Panc1 (cell line): Measurements from ENCODE around the gene HTRA3. TPM values are rescaled to one million over a fixed set of nuclear protein-coding genes. Genes with fewer than 3 reads are reported as not detected.

Experiments
- ATAC-seq: fragments of 200-7000 bp; cut with Tn5 transposase; 2 replicates; pipeline ENCODE4 v1.9.1; 2020; ENCODE audit warnings: mild to moderate bottlenecking, moderate library complexity
- BruUV-seq: library from RNA; stranded (reverse); fragments of 400-500 nt; replicated peaks from 2 replicates; lab custom pipeline; 2021; lab: Mats Ljungman, UMichigan
- CTCF ChIA-PET: fragments of 300-600 bp; sonication (Branson Sonifier 250); formaldehyde crosslinking; loops from one replicate; lab custom pipeline; 2022; ENCODE audit warnings: antibody characterized with exemption; lab: Charles Lee
- POLR2A ChIA-PET: fragments of 300-600 bp; sonication (Branson Sonifier 250); formaldehyde crosslinking; loops from one replicate; lab custom pipeline; 2022; ENCODE audit warnings: antibody characterized with exemption; lab: Charles Lee
- DNase-seq: peaks from one replicate; pipeline ENCODE4 v3.0.0-alpha.2; 2010; ENCODE audit warnings: low read depth, low spot score
- H3K27ac ChIP-seq: 2 replicates; pipeline ENCODE4 v1.5.1; 2011; ENCODE audit warnings: mild to moderate bottlenecking, low read length, inconsistent platforms
- H3K27me3 ChIP-seq: fragments of 200-500 bp; sonication (Bioruptor generic); 2 replicates; pipeline ENCODE4 v1.6.0; 2014; ENCODE audit warnings: low read length, inconsistent platforms; ENCODE audit not compliant: control insufficient read depth, insufficient read depth
- H3K36me3 ChIP-seq: fragments of 200-500 bp; sonication (Bioruptor generic); 2 replicates; pipeline ENCODE4 v1.5.1; 2014; ENCODE audit warnings: inconsistent platforms, mild to moderate bottlenecking, low read length, moderate library complexity; ENCODE audit not compliant: control insufficient read depth, insufficient read depth
- H3K4me1 ChIP-seq: 2 replicates; pipeline ENCODE4 v1.5.1; 2011; ENCODE audit warnings: inconsistent platforms, mild to moderate bottlenecking, low read length, moderate library complexity; ENCODE audit not compliant: control insufficient read depth, insufficient read depth
- H3K4me3 ChIP-seq, 2 experiments: 2 replicates each; pipeline ENCODE4 v1.5.1; 2011 to 2012; ENCODE audit warnings: low read depth in 2 of 2, low read length in 2 of 2, mild to moderate bottlenecking in 2 of 2, inconsistent platforms in 1 of 2, moderate library complexity in 1 of 2
- H3K9me3 ChIP-seq: fragments of 200-500 bp; sonication (Bioruptor generic); 2 replicates; pipeline ENCODE4 v1.5.1; 2014; ENCODE audit warnings: low read depth, mild to moderate bottlenecking, inconsistent platforms, low read length, moderate library complexity; ENCODE audit not compliant: control insufficient read depth, insufficient read depth
- CTCF ChIP-seq: fragments of 450-650 bp; IDR thresholded peaks from 2 replicates; pipeline ENCODE4 v1.5.1; 2017; ENCODE audit warnings: mild to moderate bottlenecking
- POLR2AphosphoS5 ChIP-seq: IDR thresholded peaks from 2 replicates; pipeline ENCODE4 v1.6.1; 2012; ENCODE audit warnings: mild to moderate bottlenecking, low read depth, low read length, moderate library complexity
- REST ChIP-seq, 2 experiments: IDR thresholded peaks; 2 replicates each; pipeline ENCODE4 v1.6.1; 2011 to 2012; ENCODE audit warnings: low read depth in 2 of 2, control low read depth in 1 of 2, low read length in 1 of 2, mild to moderate bottlenecking in 1 of 2, moderate library complexity in 1 of 2; ENCODE audit not compliant: insufficient read depth in 1 of 2
- SIN3A ChIP-seq: IDR thresholded peaks from 2 replicates; pipeline ENCODE4 v1.6.1; 2012; ENCODE audit warnings: low read depth, mild to moderate bottlenecking, low read length, moderate library complexity, borderline replicate concordance; ENCODE audit not compliant: insufficient read depth
- TCF7L2 ChIP-seq: IDR thresholded peaks from 2 replicates; pipeline ENCODE4 v1.6.1; 2011; ENCODE audit warnings: mild to moderate bottlenecking, low read depth, low read length, inconsistent platforms
- in situ Hi-C: cut with HindIII; loops from 2 replicates; pipeline ENCODE4 v1.10.0; 2016; ENCODE audit warnings: low sequenced_read_pairs, low pct_unique_long_range_greater_than_20kb
- intact Hi-C: fragments of 100-400 bp; cut with micrococcal nuclease; formaldehyde crosslinking; loops from one replicate; pipeline ENCODE4 v1.10.0; 2022; ENCODE audit not compliant: unreplicated experiment
- total RNA-seq: library from RNA; stranded (reverse); gene quantifications from one replicate; pipeline ENCODE4 v1.2.1, GENCODE V29; 2021; ENCODE audit not compliant: unreplicated experiment

HTRA3 gene
- total RNA-seq, 1 experiment from 2014 or later: 0.98 TPM

GRCh38 chr4:8321771-8322170 is 52.2 kb downstream of the HTRA3 start:
- intact Hi-C loops (no loop called here), in situ Hi-C loops (no loop called here)
- no TSS peak for BruUV-seq
- TF ChIP-seq CTCF (no peak), POLR2AphosphoS5 (no peak), TCF7L2 (no peak), REST (IDR thresholded peaks at IDR 0.05; ENCODE audit: insufficient read depth in 1 of 2, low read depth in 2 of 2, low read length in 1 of 2) (no peak), SIN3A (no peak)
- ATAC-seq (no peak), DNase-seq (no peak)
- H3K4me3 ChIP-seq: no peak overlapping the region
- H3K27me3 ChIP-seq: no peaks in the 10 kb centered on the region
- H3K9me3 ChIP-seq: no peaks in the 10 kb centered on the region
- no peaks in the 10 kb centered on the region for H3K36me3 ChIP-seq
- no peak overlapping the region for H3K27ac ChIP-seq
- POLR2A ChIA-PET: no interaction called here
- no peaks in the 10 kb centered on the region for H3K4me1 ChIP-seq
- CTCF ChIA-PET: no interaction called here

- ChIA-PET POLR2A (no interaction called here), CTCF (no interaction called here)
- Histone ChIP-seq H3K4me3 (no peak overlapping the region), H3K4me1 (no peaks in the 10 kb centered on the region), H3K9me3 (no peaks in the 10 kb centered on the region), H3K27ac (no peak overlapping the region), H3K36me3 (no peaks in the 10 kb centered on the region), H3K27me3 (no peaks in the 10 kb centered on the region)
- intact Hi-C loops (no loop called here), in situ Hi-C loops (no loop called here)
- no peak for TF ChIP-seq REST (IDR thresholded peaks at IDR 0.05; ENCODE audit: insufficient read depth in 1 of 2, low read depth in 2 of 2, low read length in 1 of 2)
- TF ChIP-seq CTCF: no peak
- TF ChIP-seq SIN3A: no peak
- TF ChIP-seq TCF7L2: no peak
- no peak for ATAC-seq
- BruUV-seq: no TSS peak
- no peak for DNase-seq
These were observed 53.5 kb downstream of the HTRA3 start for GRCh38 chr4:8322794-8323704.
